Omental fat pad (tissue), 4 donors: Measurements from ENCODE around the gene SUSD1. TPM values are rescaled to one million over a fixed set of nuclear protein-coding genes. Genes with fewer than 3 reads are reported as not detected.

Experiments used
- ATAC-seq: fragments of 150-250 bp; one replicate; pipeline ENCODE4 v1.9.1; 2016; ENCODE audit warnings: mild to moderate bottlenecking, moderate library complexity; ENCODE audit not compliant: low FRiP score
- DNase-seq: peaks from one replicate; pipeline ENCODE4 v3.0.0-alpha.2; 2019; ENCODE audit warnings: low spot score
- CTCF ChIP-seq, 3 donors: fragments of 450-650 bp; IDR thresholded peaks; one replicate each; pipeline ENCODE4 v1.5.1; 2016 to 2017; ENCODE audit warnings: antibody characterized with exemption in 3 of 3, mild to moderate bottlenecking in 3 of 3, moderate library complexity in 2 of 3
- total RNA-seq, 4 donors: library from RNA; depleted of rRNA; stranded (reverse); fragments of >200 nt; gene quantifications; one replicate each; pipeline ENCODE4 v1.1.0, GENCODE V29; 2016

SUSD1 gene
- total RNA-seq, 4 donors from 2014 or later: 12.0 to 23.2 (median 15.4) TPM

GRCh38 chr9:112104401-112104800, 70.7 kb downstream of the SUSD1 start:
- DNase-seq: no peak
- no peak for TF ChIP-seq CTCF (IDR thresholded peaks at IDR 0.05)

GRCh38 chr9:112103405-112103804, 71.7 kb downstream of the SUSD1 start:
- no peak for TF ChIP-seq CTCF (IDR thresholded peaks at IDR 0.05)
- no peak for DNase-seq
- ATAC-seq: no peak

More at GRCh38 chr9:112104401-112104800, 70.7 kb downstream of the SUSD1 start:
- ATAC-seq: no peak

GRCh38 chr9:112097712-112098688, 77.1 kb downstream of the SUSD1 start:
- peak in 2 of 3 donors; percentile 26 to 66 for TF ChIP-seq CTCF (IDR thresholded peaks at IDR 0.05)
- DNase-seq: no peak
- ATAC-seq: peak; percentile 71

GRCh38 chr9:112094948-112095681, 80.0 kb downstream of the SUSD1 start:
- no peak for ATAC-seq
- DNase-seq: no peak
- no peak for TF ChIP-seq CTCF (IDR thresholded peaks at IDR 0.05)

GRCh38 chr9:112094241-112094640, 80.9 kb downstream of the SUSD1 start:
- TF ChIP-seq CTCF (IDR thresholded peaks at IDR 0.05): no peak
- no peak for ATAC-seq
- no peak for DNase-seq

- DNase-seq: no peak
- ATAC-seq: no peak
- TF ChIP-seq CTCF (IDR thresholded peaks at IDR 0.05): no peak
These were observed 81.3 kb downstream of the SUSD1 start for GRCh38 chr9:112093870-112094216.
